ENCODE data around the gene TMEM182.

TMEM182 gene, protein sequence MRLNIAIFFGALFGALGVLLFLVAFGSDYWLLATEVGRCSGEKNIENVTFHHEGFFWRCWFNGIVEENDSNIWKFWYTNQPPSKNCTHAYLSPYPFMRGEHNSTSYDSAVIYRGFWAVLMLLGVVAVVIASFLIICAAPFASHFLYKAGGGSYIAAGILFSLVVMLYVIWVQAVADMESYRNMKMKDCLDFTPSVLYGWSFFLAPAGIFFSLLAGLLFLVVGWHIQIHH

GRCh38 chr2:102761763-102762162 is at the start of gene TMEM182:
TSS of gene TMEM182 (plus strand) at chr2:102762031. CDS start at chr2:102762218, 187 bp downstream.
- DNase-seq, result no peak

DNA sequence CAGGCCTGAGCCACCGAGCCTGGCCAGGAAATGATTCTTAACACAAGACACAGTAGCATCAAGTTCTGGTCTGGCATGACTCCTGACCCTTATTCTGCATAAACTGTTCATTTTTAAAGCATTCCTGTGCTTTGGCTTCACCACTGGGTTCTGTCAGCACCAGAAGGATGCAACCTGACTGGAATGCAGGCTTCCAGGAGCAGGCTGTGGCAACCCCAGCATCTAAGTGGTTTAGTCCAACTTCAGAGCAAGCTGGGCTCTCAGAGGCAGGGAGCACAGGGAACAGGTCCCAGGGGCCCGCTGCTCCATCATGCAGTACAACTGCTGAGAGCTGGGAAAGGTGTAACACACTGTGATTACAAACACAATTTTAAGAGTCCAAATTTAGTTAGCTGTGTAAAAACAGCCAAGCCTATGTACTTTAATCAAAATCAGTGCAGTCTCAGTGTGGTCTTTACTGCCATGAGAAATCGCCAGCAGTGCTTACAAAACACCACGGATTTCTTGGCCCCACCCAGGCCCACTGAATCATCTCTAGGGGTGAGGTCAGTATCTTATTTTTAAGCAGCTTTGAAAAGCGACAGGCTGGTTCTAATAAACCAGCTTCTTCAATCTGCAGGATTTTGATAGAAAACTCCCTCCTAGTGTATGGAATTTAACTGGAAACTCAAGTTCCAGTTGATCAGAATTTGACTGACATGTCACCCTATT is 44.4 kb upstream of the TMEM182 start:
- DNase-seq, result no peak

GRCh38 chr2:102718387-102719316 is 43.2 kb upstream of the TMEM182 start:
- DNase-seq, result no peak

- no peak for DNase-seq
Observed at GRCh38 chr2:102724016-102724490, 37.8 kb upstream of the TMEM182 start.

DNA sequence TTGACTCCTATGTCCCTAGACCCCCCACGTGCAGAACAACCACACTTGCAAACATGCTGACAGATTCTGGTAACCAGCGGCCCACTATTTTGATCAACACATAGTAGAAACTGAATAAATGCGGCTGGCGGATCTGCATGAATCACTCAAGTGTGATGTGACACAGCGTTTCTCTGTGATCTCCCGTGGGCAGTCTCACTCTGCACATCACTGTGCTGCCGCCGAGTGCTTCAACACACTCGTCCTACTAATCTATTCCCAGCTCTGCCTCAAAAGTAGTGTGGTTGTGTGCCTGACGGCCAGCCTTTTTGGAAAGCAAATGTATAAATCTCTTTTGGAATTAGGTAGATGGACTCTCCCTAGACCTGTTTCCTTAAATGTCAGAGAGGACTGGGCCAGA is 37.3 kb upstream of the TMEM182 start:
- no peak for DNase-seq

DNA sequence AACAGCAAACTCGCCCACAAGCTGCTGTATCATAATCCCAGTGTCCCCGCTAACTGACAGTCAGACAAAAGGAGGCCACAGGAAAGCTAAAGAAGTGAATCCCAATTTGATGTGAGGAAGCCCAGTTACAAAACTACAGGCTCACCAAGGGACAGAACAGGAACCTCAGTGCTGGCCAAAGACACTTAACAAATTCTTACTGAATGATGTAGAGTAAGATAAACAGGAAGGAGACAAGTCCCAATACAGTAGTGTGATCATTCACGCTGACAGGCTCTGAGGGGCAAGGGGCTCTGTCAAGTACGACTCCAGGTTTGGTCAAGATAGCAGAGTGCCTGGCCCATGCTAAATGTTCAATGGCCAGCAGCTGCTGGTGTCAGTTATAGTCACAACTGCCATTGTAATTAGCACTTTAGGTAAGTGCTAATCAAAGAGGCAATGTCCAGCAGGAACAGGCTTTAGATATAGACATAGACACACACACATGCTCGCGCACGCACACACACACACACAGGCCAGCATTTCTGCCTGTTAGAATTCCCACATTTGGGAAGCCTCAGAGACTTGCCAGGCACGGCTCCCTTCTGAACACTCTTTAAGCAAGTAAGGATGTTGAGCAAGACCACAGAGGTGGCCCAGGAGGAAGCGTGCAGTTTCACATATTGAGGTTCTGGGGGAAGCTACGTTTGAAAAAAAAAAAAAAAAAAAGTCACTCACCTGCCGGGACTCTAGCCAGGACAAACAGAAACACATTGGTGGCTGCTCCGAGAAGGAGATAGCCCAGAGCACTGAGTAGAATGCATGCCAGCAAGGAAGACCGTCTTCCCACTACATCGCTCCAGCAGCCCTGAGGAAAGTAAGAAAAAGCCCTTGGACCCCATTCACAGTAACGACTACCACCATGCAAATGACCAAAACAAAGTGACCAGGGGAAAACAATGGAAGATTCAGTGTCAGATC is 35.4 kb upstream of the TMEM182 start:
- DNase-seq, result no peak

GRCh38 chr2:102735416-102736109 is 26.3 kb upstream of the TMEM182 start:
- DNase-seq, result no peak

- no peak for DNase-seq
Observed at GRCh38 chr2:102736110-102736409, 25.8 kb upstream of the TMEM182 start.

DNA sequence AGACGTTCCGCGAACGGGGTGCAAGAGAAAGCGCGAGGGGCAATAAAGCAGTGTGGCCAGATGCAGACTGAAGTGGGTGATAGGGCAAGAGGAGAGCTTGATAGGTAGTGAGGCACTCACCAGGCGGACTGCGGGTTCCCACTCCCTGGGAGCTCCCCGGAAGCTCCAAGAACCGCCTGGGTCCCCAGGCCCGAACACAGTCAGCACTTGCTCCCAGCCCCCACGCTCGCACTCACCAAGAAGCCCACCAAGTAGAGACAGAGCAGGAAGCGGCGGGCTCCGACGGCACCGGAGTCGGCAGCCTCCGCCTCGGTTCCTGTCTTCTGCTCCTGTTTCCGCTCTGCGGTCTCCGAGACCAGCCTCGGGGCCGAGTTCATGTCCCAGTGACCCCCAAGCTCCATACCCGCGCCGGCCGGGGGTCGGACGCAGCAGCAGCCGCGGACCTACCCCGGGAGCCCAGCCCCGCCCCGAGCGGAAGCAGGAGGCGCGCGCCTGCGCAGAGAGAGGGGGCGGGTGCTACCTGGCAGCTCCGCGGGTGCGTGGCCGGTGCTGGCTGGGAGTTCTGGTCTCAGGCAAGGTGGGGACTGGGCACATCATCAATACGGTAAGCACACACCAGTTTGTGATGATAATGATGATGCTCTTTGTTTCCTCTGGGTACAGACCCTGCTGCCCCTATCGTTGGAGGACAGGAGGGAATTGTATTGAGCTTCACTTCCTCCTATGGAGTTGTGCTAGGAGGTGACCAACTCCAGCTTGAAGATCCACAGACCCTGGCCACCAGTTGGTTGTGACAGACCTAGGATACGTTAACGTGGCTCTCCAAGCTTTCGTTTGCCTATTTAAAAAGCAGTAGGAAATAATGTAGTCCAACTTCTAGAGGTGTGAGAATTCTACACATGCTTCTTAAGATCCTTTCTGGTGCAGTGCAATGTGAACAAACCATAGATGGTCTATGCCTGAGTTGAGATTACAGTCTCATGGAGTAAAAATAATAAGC is 25.1 kb upstream of the TMEM182 start:
- DNase-seq, result peak; percentile 92

DNA sequence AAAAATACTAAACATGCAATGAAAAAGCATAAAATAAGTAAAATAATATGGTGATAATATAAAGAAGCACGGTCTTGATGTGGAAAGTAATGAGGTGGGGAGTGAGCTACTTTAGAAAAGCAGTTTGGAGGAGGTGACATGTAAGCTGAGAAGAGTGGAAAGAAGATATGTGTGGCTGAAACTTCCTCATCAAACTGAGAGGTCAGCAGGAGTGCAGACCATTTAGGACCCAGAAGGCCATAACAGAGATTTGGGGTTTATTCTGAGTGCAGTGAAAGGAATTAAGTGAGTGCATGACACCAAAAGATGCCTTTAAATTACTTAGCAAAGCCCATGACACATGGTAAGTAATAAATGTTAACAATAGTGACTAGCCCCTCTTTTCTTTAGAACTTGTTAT is 24.4 kb upstream of the TMEM182 start:
- no peak for DNase-seq

GRCh38 chr2:102743259-102743658 is 18.6 kb upstream of the TMEM182 start:
- no peak for DNase-seq

DNA sequence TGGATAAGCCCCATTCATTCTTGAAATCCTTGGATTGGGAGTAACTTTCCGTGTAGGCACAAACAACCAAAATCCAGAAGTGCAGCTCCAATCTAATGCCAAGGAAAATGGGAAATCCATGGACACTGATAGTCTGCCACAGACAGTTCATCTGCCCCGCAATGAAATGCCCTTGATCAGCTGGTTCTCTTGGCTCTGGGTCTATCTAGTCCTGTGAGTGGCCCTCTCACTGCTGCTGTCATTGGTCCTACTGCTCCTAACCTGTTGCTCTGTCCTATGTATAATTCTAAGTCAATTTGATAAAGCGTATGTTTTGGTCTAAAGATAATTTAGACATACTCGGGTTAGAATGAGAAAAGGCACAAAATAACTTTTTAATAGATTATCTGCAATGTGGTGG is 13.7 kb upstream of the TMEM182 start:
- DNase-seq, result no peak

DNA sequence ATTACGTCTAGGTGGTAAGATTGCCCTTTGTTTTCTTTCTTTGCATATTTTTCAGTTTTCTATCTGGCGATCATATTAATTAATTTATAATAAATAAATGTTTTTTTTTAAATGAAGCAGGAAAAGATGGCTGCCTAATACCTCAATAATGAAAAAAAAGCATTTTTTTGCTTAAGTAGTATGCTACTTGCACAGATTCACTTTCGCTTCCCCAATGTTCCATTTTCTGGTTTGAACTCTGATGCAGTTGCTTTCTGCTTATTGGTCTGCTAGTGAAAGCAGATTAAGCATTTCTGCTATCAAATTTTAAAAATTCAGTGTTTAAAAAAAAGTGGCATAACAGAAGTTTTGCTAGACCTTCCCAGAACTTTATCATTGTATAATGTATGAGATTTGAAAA is 11.9 kb upstream of the TMEM182 start:
- DNase-seq, result no peak

DNA sequence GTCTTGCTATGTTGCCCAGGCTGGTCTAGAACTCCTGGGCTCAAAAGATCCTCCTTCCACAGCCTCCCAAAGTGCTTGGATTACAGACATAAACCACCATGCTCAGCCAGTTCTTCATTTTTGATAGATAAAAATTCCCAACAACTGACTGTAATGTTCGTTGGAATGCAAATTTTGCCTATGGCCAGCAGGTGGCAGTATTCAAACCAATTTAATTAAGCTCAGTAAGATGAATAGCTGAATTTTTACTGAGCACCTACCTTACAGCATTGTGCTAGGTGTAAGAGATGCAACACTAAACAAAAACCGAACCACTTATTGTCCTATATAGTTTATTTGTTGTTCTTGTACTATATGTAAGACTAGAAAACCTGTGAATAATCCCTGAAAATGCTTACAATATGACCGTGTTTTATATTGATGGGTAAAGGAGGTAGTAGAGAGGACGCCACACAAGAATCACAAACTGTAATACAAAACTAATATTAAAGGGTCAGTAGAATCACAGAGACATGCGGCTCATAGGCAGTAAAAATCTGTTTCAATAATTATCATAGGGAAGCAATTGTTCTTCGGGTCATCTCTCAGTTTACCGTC is 8.2 kb upstream of the TMEM182 start:
- DNase-seq, result peak; percentile 35

DNA sequence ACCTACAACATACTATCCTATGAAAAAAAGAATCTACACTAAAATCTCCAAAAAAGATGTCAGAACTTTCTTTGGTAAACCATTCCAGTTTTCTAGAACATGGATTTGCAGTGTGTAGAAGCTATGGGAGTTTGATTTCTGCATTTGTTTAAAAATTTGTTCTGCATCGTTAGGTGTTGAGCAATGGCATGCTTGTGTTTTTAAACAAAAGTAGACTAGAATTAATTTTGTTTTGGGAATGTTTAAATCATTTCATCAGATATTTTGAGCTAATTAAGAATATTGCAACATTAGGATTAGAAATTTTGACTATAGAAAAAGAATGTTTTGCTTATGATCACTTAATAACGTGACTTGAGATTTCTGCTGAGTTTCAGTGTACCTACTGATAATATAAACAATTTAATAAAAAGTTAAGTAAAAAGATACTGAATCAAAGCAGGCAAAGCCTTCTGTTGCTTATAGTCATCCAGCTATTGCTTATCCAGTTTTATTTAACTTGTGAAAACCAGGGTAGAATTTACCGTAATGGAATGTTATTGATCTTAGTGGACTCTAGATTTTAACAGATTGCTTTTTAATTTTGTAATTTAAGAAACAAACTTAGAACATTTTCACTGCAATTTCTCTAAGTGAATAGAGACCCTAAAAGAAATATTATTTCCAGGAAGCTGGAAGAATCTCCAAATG is 7.2 kb upstream of the TMEM182 start:
- DNase-seq, result no peak

GRCh38 chr2:102755284-102755683 is 6.5 kb upstream of the TMEM182 start:
- no peak for DNase-seq

- no peak for DNase-seq
Observed at GRCh38 chr2:102758439-102758838, 3.4 kb upstream of the TMEM182 start.

- DNase-seq, result no peak
Observed at GRCh38 chr2:102764083-102764482, 2.3 kb downstream of the TMEM182 start.

GRCh38 chr2:102765061-102765460 is 3.2 kb downstream of the TMEM182 start:
- no peak for DNase-seq

Measured in stimulated activated CD8-positive, alpha-beta memory T cell treated with anti-CD3 and anti-CD28 coated beads, Interleukin-4, amount 100 ng/mL, for 48 hours (primary cell).